Activated T-cell treated with anti-CD3 and anti-CD28 coated beads, Interleukin-2, amount 50 U/mL, for 72 hours (primary cell): ENCODE data around the gene APC2. TPM values are rescaled to one million over a fixed set of nuclear protein-coding genes. Genes with fewer than 3 reads are reported as not detected.

Experiments
- ATAC-seq, 2 donors: fragments of 150-1000 bp; cut with Tn5 transposase; replicated peaks in 1 of 2; 2 replicates each; pipeline ENCODE4 v1.10.0; 2021; ENCODE audit warnings: moderate library complexity in 2 of 2, mild to moderate bottlenecking in 1 of 2
- DNase-seq, 2 donors: peaks; one replicate each; pipeline ENCODE4 v3.0.0; 2021 to 2022; ENCODE audit warnings: mixed read lengths in 1 of 2
- H3K27ac Mint-ChIP-seq: one replicate; pipeline ENCODE4 v1.8.0; 2022; ENCODE audit warnings: mild to moderate bottlenecking, moderate library complexity, mixed read lengths
- H3K27me3 Mint-ChIP-seq: one replicate; pipeline ENCODE4 v1.8.0; 2022; ENCODE audit warnings: low read depth, mixed read lengths
- H3K36me3 Mint-ChIP-seq, 2 donors: one replicate each; pipeline ENCODE4 v1.8.0; 2022; ENCODE audit warnings: mixed read lengths in 2 of 2, mild to moderate bottlenecking in 1 of 2; ENCODE audit not compliant: insufficient read depth in 2 of 2
- H3K4me1 Mint-ChIP-seq: one replicate; pipeline ENCODE4 v1.8.0; 2022; ENCODE audit warnings: low read depth, mixed read lengths
- H3K4me3 Mint-ChIP-seq, 2 donors: one replicate each; pipeline ENCODE4 v1.8.0; 2022; ENCODE audit warnings: mild to moderate bottlenecking in 2 of 2, mixed read lengths in 2 of 2, moderate library complexity in 2 of 2
- H3K9me3 Mint-ChIP-seq, 2 donors: one replicate each; pipeline ENCODE4 v1.8.0; 2022; ENCODE audit warnings: mixed read lengths in 2 of 2
- total RNA-seq, 2 donors: library from RNA; stranded (reverse); gene quantifications; one replicate each; pipeline ENCODE4 v1.2.3, GENCODE V29; 2022

Gene APC2
- total RNA-seq: under 1 TPM; 0.02 to 0.14 TPM

GRCh38 chr19:1449467-1450442 lies at the start of gene APC2:
TSS of gene APC2 (plus strand) at chr19:1450121. CDS start at chr19:1453002, 2,881 bp downstream.
- no peaks in the 10 kb centered on the region for H3K36me3 Mint-ChIP-seq
- peaks cover 66% of the 10 kb centered on the region for H3K27me3 Mint-ChIP-seq
- peak; percentile 70 to 73 for DNase-seq
- peak within 1 kb of the TSS; percentile 73 to 80 for H3K4me3 Mint-ChIP-seq
- peaks cover 21% of the 10 kb centered on the region for H3K4me1 Mint-ChIP-seq
- no peaks in the 10 kb centered on the region for H3K9me3 Mint-ChIP-seq
- H3K27ac Mint-ChIP-seq: peak within 1 kb of the TSS; percentile 8
- ATAC-seq: peak; percentile 42 to 50

DNA sequence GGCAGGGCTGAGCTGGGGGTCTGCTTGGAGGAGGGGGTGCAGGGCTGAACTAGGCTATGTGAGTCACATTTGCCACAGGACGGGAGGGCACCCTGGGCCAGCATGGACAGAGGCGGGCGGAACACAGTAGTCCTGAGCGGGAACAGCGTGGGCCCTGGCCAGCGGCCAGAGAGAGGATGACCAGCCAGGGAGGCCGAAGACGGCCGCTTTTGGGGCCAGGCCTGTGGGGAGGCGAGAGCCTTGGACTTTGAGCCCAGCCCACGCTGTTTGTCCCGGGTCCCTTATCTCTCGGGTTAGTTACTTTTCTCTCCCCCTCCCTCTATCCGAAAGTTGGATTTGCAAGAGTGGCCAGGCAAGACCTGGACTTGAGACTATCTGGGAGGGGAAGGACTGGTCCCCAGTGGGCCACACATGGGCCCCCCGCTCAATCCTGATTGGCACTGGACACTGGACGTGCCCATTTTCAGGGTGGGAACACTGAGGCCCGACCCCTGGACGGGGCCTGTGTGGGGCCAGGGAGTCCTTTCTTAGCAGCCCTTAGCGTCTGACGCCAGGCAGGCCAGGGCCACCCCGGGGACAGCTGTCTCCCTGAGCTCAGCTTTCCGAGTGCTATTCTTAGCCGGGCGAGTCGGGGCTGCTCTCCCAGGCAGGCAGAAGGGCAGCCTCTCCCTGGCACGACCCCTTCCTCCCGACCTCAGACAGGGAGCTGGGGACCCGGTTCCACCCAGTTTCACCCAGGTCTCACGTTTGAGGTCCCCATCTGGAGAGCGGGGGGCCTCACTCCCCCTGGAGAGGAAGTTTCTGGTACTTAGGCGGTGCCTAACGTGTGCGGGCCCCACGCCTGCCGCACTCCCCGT lies 49.4 kb upstream of the APC2 start:
- Mint-ChIP-seq H3K36me3 (peaks cover 0 to 3% of the 10 kb centered on the region in 2 donors), H3K9me3 (no peaks in the 10 kb centered on the region), H3K27ac (no peak overlapping the region), H3K4me1 (peaks cover 15% of the 10 kb centered on the region), H3K27me3 (peaks cover 7% of the 10 kb centered on the region), H3K4me3 (peak overlapping the region; percentile 67 to 75)
- ATAC-seq (peak; percentile 23 to 26), DNase-seq (peak in 1 of 2 donors; percentile 18)

DNA sequence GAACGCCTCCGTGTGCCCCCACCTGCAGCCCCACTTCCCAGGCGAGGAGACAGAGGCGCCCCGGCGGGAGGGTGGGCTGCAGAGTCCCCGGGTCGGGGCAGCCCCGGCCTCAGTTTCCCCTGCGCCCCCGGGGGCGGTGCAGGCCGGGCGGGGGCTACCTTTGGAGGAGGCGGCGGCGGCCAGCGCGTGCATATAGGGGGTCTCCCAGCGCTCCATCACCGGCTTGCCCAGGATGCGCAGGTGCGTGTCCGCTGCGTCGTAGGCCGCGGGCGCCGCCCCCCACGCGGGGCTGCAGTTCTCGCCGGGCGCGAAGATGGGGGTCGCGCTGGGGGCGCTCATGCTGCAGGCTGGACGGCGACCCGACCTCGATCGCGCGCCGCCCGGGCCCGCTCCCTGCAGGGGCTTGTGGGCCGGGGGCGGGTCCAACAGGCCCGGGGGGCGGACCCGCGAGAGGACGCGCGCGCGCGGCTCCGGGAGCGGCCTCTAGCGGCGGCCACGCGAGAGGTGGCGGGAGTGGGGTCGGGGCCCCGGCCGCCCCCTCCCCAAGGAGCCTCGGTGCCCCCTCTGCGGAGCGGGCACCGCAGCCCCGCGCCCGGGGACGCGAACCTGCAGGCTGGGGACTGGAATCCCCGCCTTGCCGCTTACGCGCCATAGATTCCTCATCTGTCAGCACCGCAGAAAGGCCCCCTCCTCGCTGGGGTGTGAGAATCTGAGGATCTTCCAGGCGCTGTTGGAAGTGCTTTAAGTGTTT lies 48.6 kb upstream of the APC2 start, which contains the start of gene GAMT:
Gene GAMT (minus strand): TSS at position 405 of the 751 bp plus-strand sequence. CDS start 66 bp downstream, at position 339.
- H3K27ac Mint-ChIP-seq: no peak within 1 kb of the TSS
- peak within 1 kb of the TSS; percentile 67 to 75 for H3K4me3 Mint-ChIP-seq
- no peaks in the 10 kb centered on the region for H3K9me3 Mint-ChIP-seq
- peaks cover 0 to 3% of the 10 kb centered on the region in 2 donors for H3K36me3 Mint-ChIP-seq
- H3K27me3 Mint-ChIP-seq: peaks cover 7% of the 10 kb centered on the region
- DNase-seq: peak; percentile 64 to 65
- H3K4me1 Mint-ChIP-seq: peaks cover 17% of the 10 kb centered on the region
- peak; percentile 81 for ATAC-seq

DNA sequence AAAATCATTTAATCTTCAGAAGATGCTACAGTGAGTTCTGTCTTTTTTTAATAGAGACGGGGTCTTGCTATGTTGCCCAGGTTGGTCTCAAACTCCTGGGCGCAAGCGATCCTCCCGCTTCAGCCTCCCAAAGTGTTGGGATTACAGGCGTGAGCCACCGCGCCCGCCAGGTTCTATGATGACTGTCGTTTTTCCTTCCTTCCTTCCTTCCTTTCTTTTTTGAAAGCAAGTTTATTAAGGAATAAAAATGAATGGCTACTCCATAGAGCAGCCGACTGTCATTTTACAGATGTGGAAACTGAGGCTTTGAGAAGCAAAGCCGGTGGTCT lies 48.1 kb upstream of the APC2 start:
- Mint-ChIP-seq H3K9me3 (no peaks in the 10 kb centered on the region), H3K27ac (no peak overlapping the region), H3K4me3 (peak overlapping the region; percentile 36 to 74), H3K36me3 (peaks cover 0 to 3% of the 10 kb centered on the region in 2 donors), H3K27me3 (peaks cover 7% of the 10 kb centered on the region), H3K4me1 (peaks cover 21% of the 10 kb centered on the region)
- DNase-seq: no peak
- ATAC-seq: no peak

- H3K27ac Mint-ChIP-seq: no peak overlapping the region
Observed at GRCh38 chr19:1402411-1403070, 47.4 kb upstream of the APC2 start.

GRCh38 chr19:1406774-1407527 lies 43.0 kb upstream of the APC2 start:
- peaks cover 2 to 8% of the 10 kb centered on the region in 2 donors for H3K36me3 Mint-ChIP-seq
- no peaks in the 10 kb centered on the region for H3K9me3 Mint-ChIP-seq
- H3K4me3 Mint-ChIP-seq: peak overlapping the region; percentile 75 to 85
- peak; percentile 86 to 87 for ATAC-seq
- H3K27ac Mint-ChIP-seq: peak overlapping the region; percentile 13
- H3K27me3 Mint-ChIP-seq: peaks cover 7% of the 10 kb centered on the region
- H3K4me1 Mint-ChIP-seq: peaks cover 49% of the 10 kb centered on the region
- peak; percentile 99 to 100 for DNase-seq

More at GRCh38 chr19:1402411-1403070, 47.4 kb upstream of the APC2 start:
- Mint-ChIP-seq H3K27me3 (peaks cover 7% of the 10 kb centered on the region), H3K4me1 (peaks cover 21% of the 10 kb centered on the region), H3K4me3 (peak overlapping the region; percentile 46 to 74), H3K36me3 (peaks cover 0 to 3% of the 10 kb centered on the region in 2 donors), H3K9me3 (no peaks in the 10 kb centered on the region)
- DNase-seq (no peak), ATAC-seq (no peak)

GRCh38 chr19:1407528-1408299 lies 42.2 kb upstream of the APC2 start, which contains the start of gene DAZAP1:
TSS of gene DAZAP1 (plus strand) at chr19:1407586. CDS start at chr19:1407774, 188 bp downstream.
- peak in 1 of 2 donors; percentile 49 for ATAC-seq
- Mint-ChIP-seq H3K36me3 (peaks cover 2 to 8% of the 10 kb centered on the region in 2 donors), H3K4me3 (peak within 1 kb of the TSS; percentile 85 to 96), H3K27me3 (peaks cover 4% of the 10 kb centered on the region), H3K4me1 (peaks cover 46% of the 10 kb centered on the region), H3K9me3 (no peaks in the 10 kb centered on the region), H3K27ac (peak within 1 kb of the TSS; percentile 13)
- no peak for DNase-seq

GRCh38 chr19:1408300-1409203 lies 41.4 kb upstream of the APC2 start:
- H3K4me1 Mint-ChIP-seq: peaks cover 50% of the 10 kb centered on the region
- peak overlapping the region; percentile 93 for H3K27ac Mint-ChIP-seq
- H3K36me3 Mint-ChIP-seq: peaks cover 2 to 8% of the 10 kb centered on the region in 2 donors
- peak overlapping the region; percentile 96 to 99 for H3K4me3 Mint-ChIP-seq
- no peaks in the 10 kb centered on the region for H3K9me3 Mint-ChIP-seq
- DNase-seq (peak; percentile 66 to 68), ATAC-seq (peak; percentile 3 to 20)
- H3K27me3 Mint-ChIP-seq: no peaks in the 10 kb centered on the region

- peaks cover 2 to 8% of the 10 kb centered on the region in 2 donors for H3K36me3 Mint-ChIP-seq
- H3K9me3 Mint-ChIP-seq: no peaks in the 10 kb centered on the region
- H3K4me1 Mint-ChIP-seq: peaks cover 52% of the 10 kb centered on the region
- H3K27ac Mint-ChIP-seq: peak overlapping the region; percentile 93
- DNase-seq: no peak
- peak overlapping the region; percentile 96 to 99 for H3K4me3 Mint-ChIP-seq
- no peak for ATAC-seq
- no peaks in the 10 kb centered on the region for H3K27me3 Mint-ChIP-seq
Observed at GRCh38 chr19:1409204-1410005, 40.5 kb upstream of the APC2 start.
